GM12891 (cell line): ENCODE measurements around the gene MPL.

Source experiments
- PAX5 ChIP-seq: IDR thresholded peaks from 2 replicates; pipeline ENCODE4 v1.6.1; 2011; ENCODE audit warnings: low read length, moderate library complexity, mild to moderate bottlenecking; ENCODE audit not compliant: insufficient read depth, severe bottlenecking
- POLR2A ChIP-seq: IDR thresholded peaks from 2 replicates; pipeline ENCODE4 v1.6.1; 2011; ENCODE audit warnings: low read depth, low read length, control low read depth
- POLR2AphosphoS5 ChIP-seq: IDR thresholded peaks from 2 replicates; pipeline ENCODE4 v1.6.1; 2011; ENCODE audit warnings: low read depth, low read length, control low read depth
- POU2F2 ChIP-seq: IDR thresholded peaks from 2 replicates; pipeline ENCODE4 v1.6.1; 2011; ENCODE audit warnings: low read depth, mild to moderate bottlenecking, control low read depth, low read length, moderate library complexity
- SPI1 ChIP-seq: IDR thresholded peaks from 2 replicates; pipeline ENCODE4 v1.6.1; 2011; ENCODE audit warnings: low read depth, low read length, control low read depth
- TAF1 ChIP-seq: IDR thresholded peaks from 2 replicates; pipeline ENCODE4 v1.6.1; 2011; ENCODE audit warnings: low read depth, low read length, control low read depth

DNA sequence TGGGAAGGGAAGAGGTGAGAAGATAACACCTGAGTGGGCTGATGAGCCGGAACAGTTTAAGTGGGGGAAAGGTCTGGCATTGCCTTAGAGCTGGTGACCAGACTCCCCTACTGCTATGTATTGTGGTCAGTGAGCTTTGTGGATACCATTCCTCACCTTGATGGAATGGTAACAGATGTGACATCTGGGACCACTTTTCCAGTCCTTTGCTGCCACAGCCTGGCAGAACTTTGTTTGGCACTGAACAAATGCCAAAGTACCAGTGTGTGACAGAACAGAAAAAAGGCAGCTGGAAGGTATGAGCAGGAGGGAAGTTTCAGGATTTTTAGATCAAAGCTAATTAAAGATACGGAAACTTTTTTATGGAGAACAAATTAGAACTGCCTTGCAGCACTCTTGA, 45.8 kb downstream of the MPL start:
- TF ChIP-seq POLR2A, result no peak
- no peak for TF ChIP-seq PAX5
- TF ChIP-seq TAF1, result no peak
- no peak for TF ChIP-seq POLR2AphosphoS5
- no peak for TF ChIP-seq POU2F2
- TF ChIP-seq SPI1, result no peak
